Keratinocyte (primary cell): ENCODE results near the gene ARHGEF28. TPM values are rescaled to one million over a fixed set of nuclear protein-coding genes. Genes with fewer than 3 reads are reported as not detected.
A peak's percentile ranks its signal among the peaks of the same experiment; 100 is the strongest.

Experiments used
- DNase-seq: peaks from one replicate; pipeline ENCODE4 v3.0.0-alpha.2; 2011; ENCODE audit warnings: low read depth, missing footprints, low spot score
- FAIRE-seq: peaks from 2 replicates; lab custom pipeline; 2011; peaks lifted over from hg19 to GRCh38; lab: Jason Lieb, UNC
- H2AFZ ChIP-seq: 2 replicates; pipeline ENCODE4 v1.6.0; 2012; ENCODE audit warnings: low read length, control low read depth, inconsistent platforms; ENCODE audit not compliant: control insufficient read depth
- H3K27ac ChIP-seq: 2 replicates; pipeline ENCODE4 v1.5.1; 2011; ENCODE audit warnings: low read length; ENCODE audit not compliant: control insufficient read depth, insufficient read depth
- H3K27me3 ChIP-seq: 3 replicates; pipeline ENCODE4 v1.6.0; 2011; ENCODE audit warnings: low read length; ENCODE audit not compliant: control insufficient read depth, insufficient read depth; ENCODE audit errors: extremely low read depth
- H3K36me3 ChIP-seq, 2 experiments: 2 replicates in 1 of 2; 3 replicates in 1 of 2; pipeline ENCODE4 v1.5.1; 2011; ENCODE audit warnings: low read length in 2 of 2, mild to moderate bottlenecking in 1 of 2; ENCODE audit not compliant: control insufficient read depth in 2 of 2, insufficient read depth in 2 of 2; ENCODE audit errors: extremely low read depth in 1 of 2
- H3K4me1 ChIP-seq: 3 replicates; pipeline ENCODE4 v1.5.1; 2011; ENCODE audit warnings: low read length; ENCODE audit not compliant: control insufficient read depth, insufficient read depth; ENCODE audit errors: extremely low read depth
- H3K4me2 ChIP-seq: 3 replicates; pipeline ENCODE4 v1.6.0; 2011; ENCODE audit warnings: low read depth, low read length; ENCODE audit not compliant: control insufficient read depth, insufficient read depth; ENCODE audit errors: extremely low read depth
- H3K4me3 ChIP-seq, 3 experiments: fragments of 200-600 bp in 1 of 3; sonication (generic) in 1 of 3; 2 replicates in 2 of 3; 3 replicates in 1 of 3; pipeline ENCODE4 v1.5.1; 2011 to 2016; ENCODE audit warnings: low read length in 3 of 3, mild to moderate bottlenecking in 3 of 3, control low read depth in 2 of 3, inconsistent platforms in 1 of 3, low read depth in 1 of 3, mixed read lengths in 1 of 3, mixed run types in 1 of 3, moderate library complexity in 1 of 3; ENCODE audit not compliant: control insufficient read depth in 2 of 3, insufficient read depth in 2 of 3; ENCODE audit errors: extremely low read depth in 1 of 3
- H3K79me2 ChIP-seq: 2 replicates; pipeline ENCODE4 v1.6.0; 2012; ENCODE audit warnings: low read length; ENCODE audit not compliant: control insufficient read depth, insufficient read depth
- H3K9ac ChIP-seq: 3 replicates; pipeline ENCODE4 v1.6.0; 2011; ENCODE audit warnings: low read length; ENCODE audit not compliant: control insufficient read depth, insufficient read depth; ENCODE audit errors: extremely low read depth
- H3K9me1 ChIP-seq: 3 replicates; pipeline ENCODE4 v1.6.0; 2011; ENCODE audit warnings: low read length; ENCODE audit not compliant: control insufficient read depth, insufficient read depth; ENCODE audit errors: extremely low read depth
- H3K9me3 ChIP-seq: 2 replicates; pipeline ENCODE4 v1.5.1; 2012; ENCODE audit warnings: low read depth, low read length; ENCODE audit not compliant: control insufficient read depth
- H4K20me1 ChIP-seq: 3 replicates; pipeline ENCODE4 v1.6.0; 2011; ENCODE audit warnings: low read length; ENCODE audit not compliant: control insufficient read depth, insufficient read depth; ENCODE audit errors: extremely low read depth
- CTCF ChIP-seq, 3 experiments: IDR thresholded peaks in 1 of 3; conservative IDR thresholded peaks in 1 of 3; optimal IDR thresholded peaks in 1 of 3; 2 replicates in 2 of 3; 3 replicates in 1 of 3; pipeline versions ENCODE3 to v1.5.1; 2011; ENCODE audit warnings: low read length in 3 of 3, mild to moderate bottlenecking in 3 of 3, moderate library complexity in 2 of 3, control low read depth in 1 of 3, inconsistent platforms in 1 of 3; ENCODE audit not compliant: insufficient read depth in 2 of 3; ENCODE audit errors: extremely low read depth in 1 of 3
- EZH2 ChIP-seq: IDR thresholded peaks from one replicate; pipeline ENCODE4 v1.6.1; 2012; ENCODE audit warnings: inconsistent platforms, mild to moderate bottlenecking, low read length, moderate library complexity
- dilution Hi-C: fragments of 300-500 bp; cut with MboI; formaldehyde crosslinking; loops from one replicate; pipeline ENCODE4 v1.7.0; 2020; ENCODE audit warnings: low sequenced_read_pairs; ENCODE audit not compliant: extremely low pct_ligation_motif_present
- polyA plus RNA-seq, 5 experiments: library from polyadenylated mRNA; depleted of rRNA in 3 of 5; stranded (reverse) in 3 of 5; stranded (forward) in 1 of 5; unstranded in 1 of 5; fragments of >200 nt; gene quantifications; 1 replicate in 1 of 5; 2 replicates in 3 of 5; 3 replicates in 1 of 5; pipeline versions ENCODE4 v1.2.1 to v1.2.3, GENCODE V29; 2011 to 2012; ENCODE audit warnings: missing spikeins in 2 of 5, low read depth in 1 of 5, low replicate concordance in 1 of 5

The ARHGEF28 gene
- polyA plus RNA-seq, 1 donor (not counting 4 experiments of a cell fraction or from before 2014, with no cell fraction given): 31.6 TPM

DNA sequence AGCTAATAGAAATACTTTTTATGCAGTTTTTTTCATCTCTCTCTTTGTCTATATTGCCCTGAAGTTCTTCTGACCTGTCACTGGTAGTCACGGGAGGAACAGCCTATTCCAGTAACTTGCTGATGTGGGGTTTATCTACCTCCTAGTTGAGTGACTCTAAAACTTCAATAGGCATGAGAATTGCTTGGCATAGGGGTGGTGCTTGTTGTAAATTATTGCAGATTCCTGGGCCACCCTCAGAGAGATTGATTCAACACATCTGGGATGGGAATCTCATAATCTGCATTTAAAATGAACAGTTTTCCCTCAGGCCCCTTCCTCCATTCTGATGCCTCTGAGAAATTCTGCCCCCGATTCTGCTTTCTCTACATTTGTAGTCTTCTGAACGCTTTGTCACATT is 184.4 kb downstream of the ARHGEF28 start:
- Histone ChIP-seq H3K4me3 (no peak overlapping the region), H3K4me2 (no peak overlapping the region), H3K27ac (no peak overlapping the region), H3K36me3 (peaks cover 4 to 7% of the 10 kb centered on the region in 2 experiments), H4K20me1 (no peaks in the 10 kb centered on the region), H3K27me3 (no peaks in the 10 kb centered on the region), H3K79me2 (peaks cover 2% of the 10 kb centered on the region), H3K9ac (no peak overlapping the region), H3K9me3 (no peaks in the 10 kb centered on the region), H2AFZ (no peak overlapping the region), H3K9me1 (peaks cover 3% of the 10 kb centered on the region), H3K4me1 (peaks cover 37% of the 10 kb centered on the region)
- FAIRE-seq: no peak
- no peak for DNase-seq
- TF ChIP-seq CTCF (optimal IDR thresholded peaks at IDR 0.05 in 1 of 3, IDR thresholded peaks at IDR 0.05 in 1 of 3, conservative IDR thresholded peaks at IDR 0.05 in 1 of 3; ENCODE audit: extremely low read depth in 1 of 3, insufficient read depth in 2 of 3, low read length in 3 of 3) (no peak), EZH2 (no peak)
- dilution Hi-C loops: no loop called here

DNA sequence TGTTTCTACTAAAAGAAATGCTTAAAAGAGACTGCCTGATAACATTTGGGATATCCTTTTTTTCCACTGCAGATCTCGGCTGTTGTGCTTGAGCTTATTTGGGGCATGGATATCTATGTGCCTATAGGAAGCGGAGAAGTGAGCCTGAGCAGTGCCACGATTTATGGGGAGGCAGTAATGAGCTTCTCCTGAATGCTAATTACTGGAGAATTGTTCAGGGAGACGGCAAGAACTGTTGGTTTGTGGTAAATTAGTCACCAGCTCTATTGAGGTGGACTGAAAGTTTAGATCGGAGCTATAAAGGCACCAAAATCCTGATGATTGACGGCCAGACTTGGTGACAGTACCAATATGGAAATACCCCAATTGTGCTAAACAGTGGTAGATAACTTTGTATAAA is 186.5 kb downstream of the ARHGEF28 start:
- dilution Hi-C loops: no loop called here

More for the DNA sequence above, 186.5 kb downstream of the ARHGEF28 start:
- H3K4me1 ChIP-seq: peaks cover 57% of the 10 kb centered on the region
- peak overlapping the region in 2 of 3 experiments; percentile 50 to 63 for H3K4me3 ChIP-seq
- no peaks in the 10 kb centered on the region for H4K20me1 ChIP-seq
- peak overlapping the region; percentile 90 for H3K27ac ChIP-seq
- no peaks in the 10 kb centered on the region for H3K9me3 ChIP-seq
- peaks cover 3% of the 10 kb centered on the region for H3K9me1 ChIP-seq
- peaks cover 3 to 13% of the 10 kb centered on the region in 2 experiments for H3K36me3 ChIP-seq
- H3K4me2 ChIP-seq: peak overlapping the region; percentile 86
- H3K27me3 ChIP-seq: no peaks in the 10 kb centered on the region
- peak overlapping the region; percentile 66 for H3K9ac ChIP-seq
- TF ChIP-seq EZH2 (no peak), CTCF (optimal IDR thresholded peaks at IDR 0.05 in 1 of 3, IDR thresholded peaks at IDR 0.05 in 1 of 3, conservative IDR thresholded peaks at IDR 0.05 in 1 of 3; ENCODE audit: extremely low read depth in 1 of 3, insufficient read depth in 2 of 3, low read length in 3 of 3) (peak in 2 of 3 experiments; percentile 16 to 41)
- peak; percentile 94 for FAIRE-seq
- no peak overlapping the region for H2AFZ ChIP-seq
- no peak for DNase-seq
- H3K79me2 ChIP-seq: peaks cover 2% of the 10 kb centered on the region
